K562 (cell line): ENCODE results near the gene HOXC11. TPM values are rescaled to one million over a fixed set of nuclear protein-coding genes. Genes with fewer than 3 reads are reported as not detected.

ENCODE experiments used
- MAFK ChIP-seq: IDR thresholded peaks from 2 replicates; pipeline ENCODE4 v1.6.1; 2011; ENCODE audit warnings: low read length, improper control_type of control experiment
- NCOA1 ChIP-seq: fragments of 450-650 bp; IDR thresholded peaks from 2 replicates; pipeline ENCODE4 v1.6.1; 2016; ENCODE audit warnings: low read depth
- PCBP1 ChIP-seq: fragments of 200-400 bp; formaldehyde crosslinking; IDR thresholded peaks from 2 replicates; pipeline ENCODE4 v1.6.1; 2018; ENCODE audit warnings: mild to moderate bottlenecking, low read depth, low read length; ENCODE audit not compliant: poor library complexity, severe bottlenecking
- PHF20 ChIP-seq: fragments of 450-650 bp; IDR thresholded peaks from 2 replicates; pipeline ENCODE4 v1.6.1; 2018; ENCODE audit not compliant: partially characterized antibody
- SMARCA5 ChIP-seq: fragments of 450-650 bp; IDR thresholded peaks from 2 replicates; pipeline ENCODE4 v1.6.1; 2016
- TBP ChIP-seq: optimal IDR thresholded peaks from 2 replicates; pipeline ENCODE3; 2011; ENCODE audit warnings: low read depth, low read length, improper control_type of control experiment
- YBX1 ChIP-seq: fragments of 450-650 bp; IDR thresholded peaks from 2 replicates; pipeline ENCODE4 v1.7.1; 2016; ENCODE audit warnings: mild to moderate bottlenecking
- ZBTB7A ChIP-seq: IDR thresholded peaks from 2 replicates; pipeline ENCODE4 v1.6.1; 2011; ENCODE audit warnings: low read depth, mild to moderate bottlenecking, low read length, moderate library complexity, borderline replicate concordance; ENCODE audit not compliant: control insufficient read depth
- ZC3H4 ChIP-seq: sonication (generic); formaldehyde crosslinking; IDR thresholded peaks from 2 replicates; pipeline ENCODE4 v1.9.0; 2021; ENCODE audit warnings: missing genetic modification reagents, borderline replicate concordance
- ZNF197 ChIP-seq: fragments of 200-800 bp; sonication (Bioruptor generic); IDR thresholded peaks from 2 replicates; pipeline ENCODE4 v1.6.1; 2016; ENCODE audit warnings: low read depth, missing genetic modification characterization, missing compliant biosample characterization
- polyA plus RNA-seq, 8 experiments: library from polyadenylated mRNA; depleted of rRNA in 4 of 8; stranded (reverse) in 5 of 8; unstranded in 3 of 8; fragments of >200 nt; fragmentation: Nextera tagmentation in 2 of 8; fragmentation: Illumina TruSeq in 1 of 8; extraction: Ambion mirVana in 2 of 8; extraction: Trizol in 1 of 8; gene quantifications; 2 replicates each; pipeline versions ENCODE4 v1.2.1 to v1.2.3, GENCODE V29; 2011 to 2014; ENCODE audit warnings: inconsistent platforms in 1 of 8, missing spikeins in 1 of 8
- total RNA-seq, 7 experiments: library from RNA; depleted of rRNA in 6 of 7; stranded (reverse); fragments of >200 nt in 6 of 7; fragmentation: Illumina TruSeq in 2 of 7; extraction: Trizol in 2 of 7; gene quantifications; 2 replicates each; pipeline versions ENCODE4 v1.2.1 to v1.2.3, GENCODE V29; 2011 to 2021; ENCODE audit warnings: low replicate concordance in 1 of 7
- TF ChIP-seq, protein P1 (sequence below): sonication (generic); formaldehyde crosslinking; IDR thresholded peaks from 2 replicates; pipeline ENCODE4 v1.8.0; 2022; ENCODE audit warnings: mild to moderate bottlenecking, missing genetic modification reagents, borderline replicate concordance
- TF ChIP-seq, protein P2 (sequence below): fragments of 150-350 bp; IDR thresholded peaks from 2 replicates; pipeline ENCODE4 v1.6.1; 2014; ENCODE audit warnings: low read depth, mild to moderate bottlenecking, low read length, borderline replicate concordance
- TF ChIP-seq, protein P3 (sequence below): fragments of 450-650 bp; formaldehyde crosslinking; IDR thresholded peaks from 2 replicates; pipeline ENCODE4 v1.4.0; 2020; ENCODE audit warnings: mild to moderate bottlenecking, moderate library complexity

Gene HOXC11
- total and polyA plus RNA-seq, 9 of the 15 experiments (the other 6 are each of a cell fraction or from before 2014, with no cell fraction given) = not detected

DNA sequence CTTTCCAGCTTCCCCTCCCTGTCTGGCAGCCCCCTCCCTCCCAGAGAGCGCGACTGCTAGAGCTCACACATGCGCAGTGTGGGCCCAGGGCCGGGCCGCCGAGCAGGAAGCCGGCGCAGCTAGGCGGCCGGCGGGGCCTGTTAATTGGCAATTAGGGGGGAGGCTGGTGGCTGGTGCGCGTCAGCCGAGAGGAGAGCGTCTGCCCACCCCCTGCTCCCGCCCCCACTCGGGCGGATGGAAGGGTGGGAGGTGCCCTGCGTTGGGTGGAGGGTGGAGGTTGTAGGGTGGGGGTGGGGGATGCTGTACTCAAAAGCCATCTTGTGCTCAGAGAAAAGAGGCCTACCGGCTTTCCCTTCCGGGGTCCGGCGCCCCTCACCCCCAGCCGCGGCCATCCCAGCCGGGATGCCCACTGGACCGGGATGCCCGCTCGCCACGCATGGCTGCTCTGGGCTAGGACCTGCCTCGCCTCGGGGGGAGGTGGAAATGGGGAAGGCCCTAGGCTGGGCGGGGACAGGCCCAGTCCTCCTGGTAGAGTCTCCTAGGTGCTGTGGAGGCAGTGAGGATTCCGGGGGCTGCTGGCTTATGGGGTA is 45.0 kb downstream of the HOXC11 start (continued):
- no peak for TF ChIP-seq ZC3H4 (CRISPR knock-in tag)
- TF ChIP-seq ZNF197 = no peak
- TF ChIP-seq YBX1 = no peak
- TF ChIP-seq MAFK = no peak
- TF ChIP-seq NCOA1 = no peak
- TF ChIP-seq, protein P1, sequence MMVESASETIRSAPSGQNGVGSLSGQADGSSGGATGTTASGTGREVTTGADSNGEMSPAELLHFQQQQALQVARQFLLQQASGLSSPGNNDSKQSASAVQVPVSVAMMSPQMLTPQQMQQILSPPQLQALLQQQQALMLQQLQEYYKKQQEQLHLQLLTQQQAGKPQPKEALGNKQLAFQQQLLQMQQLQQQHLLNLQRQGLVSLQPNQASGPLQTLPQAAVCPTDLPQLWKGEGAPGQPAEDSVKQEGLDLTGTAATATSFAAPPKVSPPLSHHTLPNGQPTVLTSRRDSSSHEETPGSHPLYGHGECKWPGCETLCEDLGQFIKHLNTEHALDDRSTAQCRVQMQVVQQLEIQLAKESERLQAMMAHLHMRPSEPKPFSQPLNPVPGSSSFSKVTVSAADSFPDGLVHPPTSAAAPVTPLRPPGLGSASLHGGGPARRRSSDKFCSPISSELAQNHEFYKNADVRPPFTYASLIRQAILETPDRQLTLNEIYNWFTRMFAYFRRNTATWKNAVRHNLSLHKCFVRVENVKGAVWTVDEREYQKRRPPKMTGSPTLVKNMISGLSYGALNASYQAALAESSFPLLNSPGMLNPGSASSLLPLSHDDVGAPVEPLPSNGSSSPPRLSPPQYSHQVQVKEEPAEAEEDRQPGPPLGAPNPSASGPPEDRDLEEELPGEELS (CRISPR knock-in tag) = peak; percentile 24; the same call in 1 of the 2 replicates
- peak; percentile 81 for TF ChIP-seq ZBTB7A
- TF ChIP-seq PHF20 = peak; percentile 75
- TF ChIP-seq PCBP1 = peak; percentile 49
- TF ChIP-seq TBP = peak; percentile 33
- TF ChIP-seq, protein P2, sequence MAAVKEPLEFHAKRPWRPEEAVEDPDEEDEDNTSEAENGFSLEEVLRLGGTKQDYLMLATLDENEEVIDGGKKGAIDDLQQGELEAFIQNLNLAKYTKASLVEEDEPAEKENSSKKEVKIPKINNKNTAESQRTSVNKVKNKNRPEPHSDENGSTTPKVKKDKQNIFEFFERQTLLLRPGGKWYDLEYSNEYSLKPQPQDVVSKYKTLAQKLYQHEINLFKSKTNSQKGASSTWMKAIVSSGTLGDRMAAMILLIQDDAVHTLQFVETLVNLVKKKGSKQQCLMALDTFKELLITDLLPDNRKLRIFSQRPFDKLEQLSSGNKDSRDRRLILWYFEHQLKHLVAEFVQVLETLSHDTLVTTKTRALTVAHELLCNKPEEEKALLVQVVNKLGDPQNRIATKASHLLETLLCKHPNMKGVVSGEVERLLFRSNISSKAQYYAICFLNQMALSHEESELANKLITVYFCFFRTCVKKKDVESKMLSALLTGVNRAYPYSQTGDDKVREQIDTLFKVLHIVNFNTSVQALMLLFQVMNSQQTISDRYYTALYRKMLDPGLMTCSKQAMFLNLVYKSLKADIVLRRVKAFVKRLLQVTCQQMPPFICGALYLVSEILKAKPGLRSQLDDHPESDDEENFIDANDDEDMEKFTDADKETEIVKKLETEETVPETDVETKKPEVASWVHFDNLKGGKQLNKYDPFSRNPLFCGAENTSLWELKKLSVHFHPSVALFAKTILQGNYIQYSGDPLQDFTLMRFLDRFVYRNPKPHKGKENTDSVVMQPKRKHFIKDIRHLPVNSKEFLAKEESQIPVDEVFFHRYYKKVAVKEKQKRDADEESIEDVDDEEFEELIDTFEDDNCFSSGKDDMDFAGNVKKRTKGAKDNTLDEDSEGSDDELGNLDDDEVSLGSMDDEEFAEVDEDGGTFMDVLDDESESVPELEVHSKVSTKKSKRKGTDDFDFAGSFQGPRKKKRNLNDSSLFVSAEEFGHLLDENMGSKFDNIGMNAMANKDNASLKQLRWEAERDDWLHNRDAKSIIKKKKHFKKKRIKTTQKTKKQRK = no peak
- TF ChIP-seq SMARCA5 = 0 out of 2 replicates have a peak, but pooled peaks have one; percentile 33
- TF ChIP-seq, protein P3, sequence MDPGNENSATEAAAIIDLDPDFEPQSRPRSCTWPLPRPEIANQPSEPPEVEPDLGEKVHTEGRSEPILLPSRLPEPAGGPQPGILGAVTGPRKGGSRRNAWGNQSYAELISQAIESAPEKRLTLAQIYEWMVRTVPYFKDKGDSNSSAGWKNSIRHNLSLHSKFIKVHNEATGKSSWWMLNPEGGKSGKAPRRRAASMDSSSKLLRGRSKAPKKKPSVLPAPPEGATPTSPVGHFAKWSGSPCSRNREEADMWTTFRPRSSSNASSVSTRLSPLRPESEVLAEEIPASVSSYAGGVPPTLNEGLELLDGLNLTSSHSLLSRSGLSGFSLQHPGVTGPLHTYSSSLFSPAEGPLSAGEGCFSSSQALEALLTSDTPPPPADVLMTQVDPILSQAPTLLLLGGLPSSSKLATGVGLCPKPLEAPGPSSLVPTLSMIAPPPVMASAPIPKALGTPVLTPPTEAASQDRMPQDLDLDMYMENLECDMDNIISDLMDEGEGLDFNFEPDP = no peak
